Hepatocyte (in vitro differentiated cells): ENCODE data around the gene TET1. TPM values are rescaled to one million over a fixed set of nuclear protein-coding genes. Genes with fewer than 3 reads are reported as not detected.
A peak's percentile ranks its signal among the peaks of the same experiment; 100 is the strongest.

ENCODE experiments used
- DNase-seq: peaks from one replicate; pipeline ENCODE4 v3.0.0-alpha.2; 2016; ENCODE audit warnings: low spot score
- H2AFZ ChIP-seq: fragments of 200-600 bp; sonication (generic); 2 replicates; pipeline ENCODE4 v1.6.0; 2016; ENCODE audit warnings: antibody characterized with exemption, mild to moderate bottlenecking
- H3K27ac ChIP-seq: fragments of 200-600 bp; sonication (generic); 2 replicates; pipeline ENCODE4 v1.5.1; 2016; ENCODE audit warnings: mild to moderate bottlenecking
- H3K27me3 ChIP-seq: fragments of 200-600 bp; sonication (generic); 2 replicates; pipeline ENCODE4 v1.6.1; 2016
- H3K36me3 ChIP-seq: fragments of 200-600 bp; sonication (generic); replicated peaks from 2 replicates; pipeline ENCODE4 v1.5.1; 2016; ENCODE audit warnings: low read depth; ENCODE audit not compliant: insufficient read depth
- H3K4me1 ChIP-seq: fragments of 200-600 bp; sonication (generic); 2 replicates; pipeline ENCODE4 v1.5.1; 2016; ENCODE audit warnings: mild to moderate bottlenecking, moderate library complexity; ENCODE audit not compliant: insufficient read depth
- H3K4me2 ChIP-seq: fragments of 200-600 bp; sonication (generic); 2 replicates; pipeline ENCODE4 v1.6.0; 2016
- H3K4me3 ChIP-seq: fragments of 200-600 bp; sonication (generic); 2 replicates; pipeline ENCODE4 v1.5.1; 2016; ENCODE audit warnings: mild to moderate bottlenecking
- H3K79me2 ChIP-seq: fragments of 200-600 bp; sonication (generic); 2 replicates; pipeline ENCODE4 v1.6.0; 2017; ENCODE audit warnings: mild to moderate bottlenecking
- H3K9me2 ChIP-seq: fragments of 200-600 bp; sonication (generic); replicated peaks from 2 replicates; pipeline ENCODE4 v1.6.0; 2017; ENCODE audit warnings: mild to moderate bottlenecking; ENCODE audit not compliant: insufficient read depth
- H3K9me3 ChIP-seq: fragments of 200-600 bp; sonication (generic); 2 replicates; pipeline ENCODE4 v1.5.1; 2016; ENCODE audit warnings: low read depth, mild to moderate bottlenecking
- H4K20me1 ChIP-seq: fragments of 200-600 bp; sonication (generic); 2 replicates; pipeline ENCODE4 v1.6.0; 2016; ENCODE audit warnings: mild to moderate bottlenecking; ENCODE audit not compliant: insufficient read depth, poor library complexity, severe bottlenecking
- EZH2 ChIP-seq: fragments of 200-600 bp; sonication (generic); IDR thresholded peaks from 2 replicates; pipeline ENCODE4 v1.6.1; 2016; ENCODE audit warnings: antibody characterized with exemption, mild to moderate bottlenecking, borderline replicate concordance
- EZH2phosphoT487 ChIP-seq: fragments of 200-600 bp; sonication (generic); IDR thresholded peaks from one replicate; pipeline ENCODE4 v1.6.1; 2018; ENCODE audit warnings: antibody characterized with exemption, mild to moderate bottlenecking, low read depth, moderate library complexity; ENCODE audit not compliant: unreplicated experiment, severe bottlenecking
- WGBS: methylation state at CpG from one replicate; pipeline ENCODE4 v1.1.6; 2016; ENCODE audit warnings: low lambda C conversion rate; ENCODE audit errors: missing lambda C conversion rate; 5-methylcytosine and 5-hydroxymethylcytosine counted together
- polyA plus RNA-seq: library from polyadenylated mRNA; unstranded; fragments of >200 nt; fragmentation: Nextera tagmentation; extraction: Ambion mirVana; gene quantifications from 2 replicates; pipeline ENCODE4 v1.2.1, GENCODE V29; 2016
- total RNA-seq: library from RNA; depleted of rRNA; stranded (reverse); fragments of >200 nt; gene quantifications from 2 replicates; pipeline ENCODE4 v1.2.3, GENCODE V29; 2014
- TF ChIP-seq, protein P1 (sequence below): fragments of 200-600 bp; sonication (generic); IDR thresholded peaks from 2 replicates; pipeline ENCODE4 v1.5.1; 2016; ENCODE audit warnings: antibody characterized with exemption, mild to moderate bottlenecking; ENCODE audit not compliant: poor library complexity

The TET1 gene
- total and polyA plus RNA-seq, 2 experiments from 2014 or later: 2.4 to 13.6 TPM

DNA sequence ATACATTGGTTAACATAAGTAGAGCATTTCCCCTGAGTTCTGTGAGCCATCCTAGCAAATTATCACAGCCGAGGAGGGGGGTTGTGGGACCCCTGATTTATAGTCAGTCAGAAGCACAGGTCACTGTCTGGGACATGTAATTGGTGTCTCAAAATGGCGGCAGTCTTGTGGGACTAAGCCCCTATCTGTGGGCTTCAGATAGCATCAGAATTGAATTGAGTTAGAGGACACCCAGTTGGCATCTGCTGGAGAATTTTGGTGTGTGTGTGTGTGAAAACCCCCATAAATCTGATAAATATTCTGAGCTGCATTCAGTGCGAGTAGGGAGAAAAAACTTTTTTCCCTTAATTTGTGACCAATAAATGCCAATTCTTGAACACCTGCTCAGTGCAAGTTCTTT lies 6.5 kb upstream of the TET1 start:
- no peak overlapping the region for H2AFZ ChIP-seq
- 86% methylated on average over 3 of the region's 3 CpGs for WGBS
- no peaks in the 10 kb centered on the region for H3K27me3 ChIP-seq
- DNase-seq: no peak
- H3K4me3 ChIP-seq: no peak overlapping the region
- no peaks in the 10 kb centered on the region for H3K36me3 ChIP-seq
- no peaks in the 10 kb centered on the region for H3K4me1 ChIP-seq
- H3K79me2 ChIP-seq: no peaks in the 10 kb centered on the region
- H3K27ac ChIP-seq: no peak overlapping the region
- H3K9me3 ChIP-seq: no peaks in the 10 kb centered on the region
- H3K4me2 ChIP-seq: no peak overlapping the region
- H4K20me1 ChIP-seq: no peaks in the 10 kb centered on the region
- no peaks in the 10 kb centered on the region for H3K9me2 ChIP-seq
- TF ChIP-seq, protein P1, sequence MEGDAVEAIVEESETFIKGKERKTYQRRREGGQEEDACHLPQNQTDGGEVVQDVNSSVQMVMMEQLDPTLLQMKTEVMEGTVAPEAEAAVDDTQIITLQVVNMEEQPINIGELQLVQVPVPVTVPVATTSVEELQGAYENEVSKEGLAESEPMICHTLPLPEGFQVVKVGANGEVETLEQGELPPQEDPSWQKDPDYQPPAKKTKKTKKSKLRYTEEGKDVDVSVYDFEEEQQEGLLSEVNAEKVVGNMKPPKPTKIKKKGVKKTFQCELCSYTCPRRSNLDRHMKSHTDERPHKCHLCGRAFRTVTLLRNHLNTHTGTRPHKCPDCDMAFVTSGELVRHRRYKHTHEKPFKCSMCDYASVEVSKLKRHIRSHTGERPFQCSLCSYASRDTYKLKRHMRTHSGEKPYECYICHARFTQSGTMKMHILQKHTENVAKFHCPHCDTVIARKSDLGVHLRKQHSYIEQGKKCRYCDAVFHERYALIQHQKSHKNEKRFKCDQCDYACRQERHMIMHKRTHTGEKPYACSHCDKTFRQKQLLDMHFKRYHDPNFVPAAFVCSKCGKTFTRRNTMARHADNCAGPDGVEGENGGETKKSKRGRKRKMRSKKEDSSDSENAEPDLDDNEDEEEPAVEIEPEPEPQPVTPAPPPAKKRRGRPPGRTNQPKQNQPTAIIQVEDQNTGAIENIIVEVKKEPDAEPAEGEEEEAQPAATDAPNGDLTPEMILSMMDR: no peak
- TF ChIP-seq EZH2: no peak

DNA sequence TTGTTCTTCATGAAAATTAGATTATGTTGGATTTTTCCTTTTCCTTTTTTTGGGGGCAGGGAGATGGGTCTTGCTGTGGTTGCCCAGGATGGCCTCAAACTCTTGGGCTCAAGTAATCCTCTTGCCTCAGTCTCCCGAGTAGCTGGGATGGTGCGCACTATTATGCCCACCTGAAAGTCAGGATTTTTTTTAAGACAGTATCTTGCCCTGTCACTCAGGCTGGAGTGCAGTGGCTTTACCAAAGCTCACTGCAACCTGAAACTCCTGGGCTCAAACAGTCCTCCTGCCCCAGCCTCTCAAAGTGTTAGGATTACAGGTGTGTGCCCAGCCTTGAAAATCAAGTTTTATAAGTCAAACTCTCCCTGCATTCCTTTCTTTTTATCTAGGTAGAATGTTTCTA lies 1.7 kb upstream of the TET1 start:
- TF ChIP-seq, protein P1: no peak
- TF ChIP-seq EZH2phosphoT487: no peak
- no peak for TF ChIP-seq EZH2
- H3K27me3 ChIP-seq: no peaks in the 10 kb centered on the region
- no peak overlapping the region for H3K27ac ChIP-seq
- no peak overlapping the region for H3K4me3 ChIP-seq
- peaks cover 25% of the 10 kb centered on the region for H3K79me2 ChIP-seq
- DNase-seq: no peak
- no peaks in the 10 kb centered on the region for H3K9me2 ChIP-seq
- H3K9me3 ChIP-seq: no peaks in the 10 kb centered on the region
- 100% methylated on average over 2 of the region's 2 CpGs for WGBS
- H3K4me2 ChIP-seq: no peak overlapping the region
- no peaks in the 10 kb centered on the region for H4K20me1 ChIP-seq
- H2AFZ ChIP-seq: no peak overlapping the region
- H3K4me1 ChIP-seq: no peaks in the 10 kb centered on the region
- H3K36me3 ChIP-seq: no peaks in the 10 kb centered on the region

DNA sequence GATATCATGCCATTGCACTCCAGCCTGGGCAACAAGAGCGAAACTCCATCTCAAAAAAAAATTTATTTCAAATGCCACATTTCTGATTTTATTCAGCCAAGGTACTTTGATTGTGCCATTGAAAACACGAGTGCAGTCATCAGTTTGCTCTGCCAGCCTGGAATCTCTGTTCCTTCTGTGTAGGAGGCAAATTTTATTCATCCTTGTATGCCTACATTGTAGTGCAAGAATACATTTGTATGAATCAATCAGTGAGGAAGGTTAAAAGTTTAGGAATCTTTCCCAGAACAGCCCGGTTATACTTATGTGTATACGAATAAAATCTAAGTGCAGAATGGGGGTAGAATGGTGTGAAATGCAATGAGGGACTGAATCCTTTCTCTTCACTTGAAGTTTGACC lies 886 bp upstream of the TET1 start:
- Histone ChIP-seq H3K79me2 (peaks cover 33% of the 10 kb centered on the region), H2AFZ (no peak overlapping the region), H3K4me3 (no peak overlapping the region), H3K4me2 (no peak overlapping the region), H3K9me3 (no peaks in the 10 kb centered on the region), H3K27me3 (no peaks in the 10 kb centered on the region), H4K20me1 (no peaks in the 10 kb centered on the region), H3K36me3 (no peaks in the 10 kb centered on the region), H3K27ac (no peak overlapping the region), H3K9me2 (no peaks in the 10 kb centered on the region), H3K4me1 (no peaks in the 10 kb centered on the region)
- DNase-seq: no peak
- 59% methylated on average over 4 of the region's 4 CpGs for WGBS
- TF ChIP-seq EZH2phosphoT487 (no peak), EZH2 (no peak)
- TF ChIP-seq, protein P1: no peak

DNA sequence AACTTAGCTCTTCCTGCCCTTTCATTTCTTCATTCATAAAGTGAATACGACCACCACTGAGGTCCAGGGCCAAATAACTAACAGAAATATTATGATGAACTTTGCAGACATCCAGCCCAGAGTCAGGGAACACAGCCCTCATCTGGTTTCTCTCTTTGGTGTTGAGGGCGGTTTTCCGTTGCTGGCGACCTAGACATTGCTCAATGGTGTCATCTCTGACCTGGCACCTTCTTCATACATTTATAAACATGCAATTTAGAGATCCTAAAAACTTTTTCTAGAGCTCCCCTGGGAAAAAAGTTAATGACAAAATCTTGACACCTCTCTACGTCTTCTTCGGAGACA lies 324 bp upstream of the TET1 start:
- H3K27ac ChIP-seq: no peak overlapping the region
- no peaks in the 10 kb centered on the region for H3K27me3 ChIP-seq
- DNase-seq: no peak
- TF ChIP-seq, protein P1: no peak
- no peak for TF ChIP-seq EZH2
- TF ChIP-seq EZH2phosphoT487: no peak
- H3K4me1 ChIP-seq: no peaks in the 10 kb centered on the region
- no peaks in the 10 kb centered on the region for H3K9me2 ChIP-seq
- H2AFZ ChIP-seq: peak overlapping the region; percentile 98
- no peaks in the 10 kb centered on the region for H4K20me1 ChIP-seq
- peaks cover 38% of the 10 kb centered on the region for H3K79me2 ChIP-seq
- no peaks in the 10 kb centered on the region for H3K36me3 ChIP-seq
- 21% methylated on average over 6 of the region's 6 CpGs for WGBS
- peak overlapping the region; percentile 99 for H3K4me3 ChIP-seq
- H3K4me2 ChIP-seq: peak overlapping the region; percentile 96
- H3K9me3 ChIP-seq: no peaks in the 10 kb centered on the region
